Measurements from ENCODE around the gene PCBP2.

Gene PCBP2

GRCh38 chr12:53502983-53503728 is 51.3 kb downstream of the PCBP2 start:
- peak overlapping the region in 1 of 2 donors; percentile 6 for H3K9ac ChIP-seq (ENCODE audit: low read length in 2 of 2)
- no peaks in the 10 kb centered on the region for H3K9me3 ChIP-seq (ENCODE audit: control insufficient read depth in 2 of 2, low read length in 2 of 2)
- peaks cover 14 to 23% of the 10 kb centered on the region in 2 donors for H3K36me3 ChIP-seq (ENCODE audit: control insufficient read depth in 2 of 2, insufficient read depth in 2 of 2, low read length in 2 of 2)
- H3K27ac ChIP-seq (ENCODE audit: low read length), result no peak overlapping the region
- H3K4me3 ChIP-seq (ENCODE audit: low read length in 2 of 2), result no peak overlapping the region
- H3K4me1 ChIP-seq (ENCODE audit: control insufficient read depth, insufficient read depth, low read length), result peaks cover 36% of the 10 kb centered on the region
- no peaks in the 10 kb centered on the region for H3K27me3 ChIP-seq (ENCODE audit: control insufficient read depth in 1 of 2, insufficient read depth in 2 of 2, low read length in 2 of 2)

GRCh38 chr12:53504004-53504920 is 52.4 kb downstream of the PCBP2 start:
- H3K4me1 ChIP-seq (ENCODE audit: control insufficient read depth, insufficient read depth, low read length), result peaks cover 29% of the 10 kb centered on the region
- H3K27me3 ChIP-seq (ENCODE audit: control insufficient read depth in 1 of 2, insufficient read depth in 2 of 2, low read length in 2 of 2), result no peaks in the 10 kb centered on the region
- peaks cover 14 to 23% of the 10 kb centered on the region in 2 donors for H3K36me3 ChIP-seq (ENCODE audit: control insufficient read depth in 2 of 2, insufficient read depth in 2 of 2, low read length in 2 of 2)
- H3K9me3 ChIP-seq (ENCODE audit: control insufficient read depth in 2 of 2, low read length in 2 of 2), result no peaks in the 10 kb centered on the region
- H3K27ac ChIP-seq (ENCODE audit: low read length), result peak overlapping the region; percentile 31
- H3K9ac ChIP-seq (ENCODE audit: low read length in 2 of 2), result no peak overlapping the region
- no peak overlapping the region for H3K4me3 ChIP-seq (ENCODE audit: low read length in 2 of 2)

- H3K4me1 ChIP-seq (ENCODE audit: control insufficient read depth, insufficient read depth, low read length), result peaks cover 23% of the 10 kb centered on the region
- H3K27ac ChIP-seq (ENCODE audit: low read length), result no peak overlapping the region
- no peaks in the 10 kb centered on the region for H3K9me3 ChIP-seq (ENCODE audit: control insufficient read depth in 2 of 2, low read length in 2 of 2)
- H3K36me3 ChIP-seq (ENCODE audit: control insufficient read depth in 2 of 2, insufficient read depth in 2 of 2, low read length in 2 of 2), result peaks cover 14 to 23% of the 10 kb centered on the region in 2 donors
- H3K4me3 ChIP-seq (ENCODE audit: low read length in 2 of 2), result no peak overlapping the region
- H3K9ac ChIP-seq (ENCODE audit: low read length in 2 of 2), result no peak overlapping the region
- H3K27me3 ChIP-seq (ENCODE audit: control insufficient read depth in 1 of 2, insufficient read depth in 2 of 2, low read length in 2 of 2), result no peaks in the 10 kb centered on the region
Measured at GRCh38 chr12:53505086-53505485, 53.2 kb downstream of the PCBP2 start.

DNA sequence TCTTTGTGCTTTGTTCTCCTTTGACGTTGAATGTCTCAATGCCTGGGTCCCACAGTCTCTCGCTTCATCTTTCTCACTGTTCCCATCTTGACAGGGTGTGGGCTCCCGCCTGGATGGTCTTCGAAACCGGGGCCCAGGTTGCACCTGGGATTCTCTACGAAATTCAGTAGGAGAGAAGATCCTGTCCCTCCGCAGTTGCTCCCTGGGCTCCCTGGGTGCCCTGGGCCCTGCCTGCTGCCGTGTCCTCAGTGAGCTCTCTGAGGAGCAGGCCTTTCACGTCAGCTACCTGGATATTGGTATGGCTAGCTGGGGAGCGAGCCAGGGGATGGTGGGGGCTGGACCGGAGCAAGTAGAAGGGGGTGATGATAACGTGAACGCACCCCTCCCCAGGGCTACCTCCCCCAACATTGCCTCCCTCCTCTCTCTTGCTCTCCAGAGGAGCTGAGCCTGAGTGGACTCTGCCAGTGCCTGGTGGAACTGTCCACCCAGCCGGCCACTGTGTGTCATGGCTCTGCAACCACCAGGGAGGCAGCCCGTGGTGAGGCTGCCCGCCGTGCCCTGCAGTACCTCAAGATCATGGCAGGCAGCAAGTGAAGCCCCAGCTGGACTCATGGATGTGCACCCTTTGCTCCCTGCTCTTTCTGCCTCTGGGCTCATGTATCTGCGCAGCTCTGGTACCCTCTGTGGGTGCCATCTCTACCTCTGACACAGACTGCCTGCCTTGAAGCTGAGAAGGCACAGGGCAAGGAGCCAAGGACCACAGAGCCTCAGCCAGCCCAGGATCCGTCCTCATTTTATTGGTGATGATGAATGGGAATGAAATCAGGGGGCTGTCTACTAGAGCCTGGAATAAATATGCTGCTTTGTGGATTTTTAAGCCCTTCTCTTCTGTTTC is 53.9 kb downstream of the PCBP2 start:
- H3K9me3 ChIP-seq (ENCODE audit: control insufficient read depth in 2 of 2, low read length in 2 of 2), result no peaks in the 10 kb centered on the region
- H3K9ac ChIP-seq (ENCODE audit: low read length in 2 of 2), result no peak overlapping the region
- peaks cover 19% of the 10 kb centered on the region for H3K4me1 ChIP-seq (ENCODE audit: control insufficient read depth, insufficient read depth, low read length)
- no peak overlapping the region for H3K4me3 ChIP-seq (ENCODE audit: low read length in 2 of 2)
- H3K27me3 ChIP-seq (ENCODE audit: control insufficient read depth in 1 of 2, insufficient read depth in 2 of 2, low read length in 2 of 2), result no peaks in the 10 kb centered on the region
- H3K36me3 ChIP-seq (ENCODE audit: control insufficient read depth in 2 of 2, insufficient read depth in 2 of 2, low read length in 2 of 2), result peaks cover 19 to 27% of the 10 kb centered on the region in 2 donors
- H3K27ac ChIP-seq (ENCODE audit: low read length), result no peak overlapping the region

- Histone ChIP-seq H3K4me3 (ENCODE audit: low read length in 2 of 2) (no peak overlapping the region), H3K27ac (ENCODE audit: low read length) (no peak overlapping the region), H3K36me3 (ENCODE audit: control insufficient read depth in 2 of 2, insufficient read depth in 2 of 2, low read length in 2 of 2) (peaks cover 19 to 29% of the 10 kb centered on the region in 2 donors), H3K9me3 (ENCODE audit: control insufficient read depth in 2 of 2, low read length in 2 of 2) (no peaks in the 10 kb centered on the region), H3K4me1 (ENCODE audit: control insufficient read depth, insufficient read depth, low read length) (peaks cover 18% of the 10 kb centered on the region), H3K27me3 (ENCODE audit: control insufficient read depth in 1 of 2, insufficient read depth in 2 of 2, low read length in 2 of 2) (no peaks in the 10 kb centered on the region), H3K9ac (ENCODE audit: low read length in 2 of 2) (no peak overlapping the region)
Measured at GRCh38 chr12:53506450-53506785, 54.5 kb downstream of the PCBP2 start.

- no peak within 1 kb of the TSS for H3K27ac ChIP-seq (ENCODE audit: low read length)
- no peak within 1 kb of the TSS for H3K4me3 ChIP-seq (ENCODE audit: low read length in 2 of 2)
- H3K36me3 ChIP-seq (ENCODE audit: control insufficient read depth in 2 of 2, insufficient read depth in 2 of 2, low read length in 2 of 2), result peaks cover 25 to 35% of the 10 kb centered on the region in 2 donors
- peaks cover 12% of the 10 kb centered on the region for H3K4me1 ChIP-seq (ENCODE audit: control insufficient read depth, insufficient read depth, low read length)
- no peaks in the 10 kb centered on the region for H3K27me3 ChIP-seq (ENCODE audit: control insufficient read depth in 1 of 2, insufficient read depth in 2 of 2, low read length in 2 of 2)
- H3K9me3 ChIP-seq (ENCODE audit: control insufficient read depth in 2 of 2, low read length in 2 of 2), result no peaks in the 10 kb centered on the region
- no peak within 1 kb of the TSS for H3K9ac ChIP-seq (ENCODE audit: low read length in 2 of 2)
Measured at GRCh38 chr12:53506881-53507602, 55.1 kb downstream of the PCBP2 start, which contains the start of gene NPFF. TSS of gene NPFF (minus strand) at chr12:53507484. CDS start at chr12:53507474, 10 bp downstream.

DNA sequence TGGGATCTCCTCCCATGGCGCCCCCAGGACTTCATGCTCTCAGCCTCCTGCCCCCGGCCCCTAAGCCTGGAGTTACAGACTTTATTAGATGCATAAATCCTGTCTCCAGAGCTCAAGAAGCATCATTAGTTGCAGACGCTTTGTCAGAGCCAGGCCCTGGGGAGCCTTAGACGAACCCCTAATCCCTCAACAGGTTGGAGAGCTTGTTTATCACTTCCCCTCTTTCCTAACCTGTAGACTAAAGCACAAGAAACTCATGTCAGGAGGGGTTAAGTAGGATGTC is 55.6 kb downstream of the PCBP2 start:
- H3K4me3 ChIP-seq (ENCODE audit: low read length in 2 of 2), result no peak overlapping the region
- no peak overlapping the region for H3K27ac ChIP-seq (ENCODE audit: low read length)
- peaks cover 30 to 40% of the 10 kb centered on the region in 2 donors for H3K36me3 ChIP-seq (ENCODE audit: control insufficient read depth in 2 of 2, insufficient read depth in 2 of 2, low read length in 2 of 2)
- no peaks in the 10 kb centered on the region for H3K27me3 ChIP-seq (ENCODE audit: control insufficient read depth in 1 of 2, insufficient read depth in 2 of 2, low read length in 2 of 2)
- peaks cover 7% of the 10 kb centered on the region for H3K4me1 ChIP-seq (ENCODE audit: control insufficient read depth, insufficient read depth, low read length)
- no peak overlapping the region for H3K9ac ChIP-seq (ENCODE audit: low read length in 2 of 2)
- no peaks in the 10 kb centered on the region for H3K9me3 ChIP-seq (ENCODE audit: control insufficient read depth in 2 of 2, low read length in 2 of 2)

DNA sequence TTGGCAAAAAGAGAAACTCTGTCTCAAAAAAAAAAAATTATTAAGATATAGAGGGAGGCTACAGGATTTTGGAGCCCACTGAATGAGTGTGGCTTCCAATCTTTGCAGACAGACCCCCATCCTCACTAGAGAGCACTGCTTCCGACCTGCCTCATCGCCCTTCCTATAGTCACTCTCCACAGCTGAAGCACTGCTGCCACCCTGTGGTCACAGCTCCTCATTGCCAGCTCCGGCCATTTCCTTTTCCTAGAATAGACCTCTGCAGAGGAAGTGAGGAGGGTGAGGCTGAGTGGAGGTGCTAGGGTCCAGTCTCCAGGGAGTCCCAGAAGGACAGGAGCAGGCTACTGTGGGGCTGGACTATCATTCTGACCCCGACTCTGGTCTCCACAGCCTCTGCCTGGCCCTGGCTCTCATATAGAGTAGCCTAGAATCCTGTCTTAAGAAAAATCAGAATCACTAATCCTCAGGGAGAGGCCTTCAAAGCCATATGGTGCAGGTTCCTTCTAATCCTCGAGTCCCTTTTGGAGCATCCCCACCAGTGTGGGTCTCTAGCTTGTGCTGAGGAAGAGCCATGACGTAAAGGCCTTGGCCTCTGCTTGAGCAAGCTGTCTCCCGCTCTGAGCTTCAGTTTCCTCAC is 56.8 kb downstream of the PCBP2 start:
- H3K27ac ChIP-seq (ENCODE audit: low read length), result no peak overlapping the region
- no peaks in the 10 kb centered on the region for H3K27me3 ChIP-seq (ENCODE audit: control insufficient read depth in 1 of 2, insufficient read depth in 2 of 2, low read length in 2 of 2)
- peaks cover 35 to 47% of the 10 kb centered on the region in 2 donors for H3K36me3 ChIP-seq (ENCODE audit: control insufficient read depth in 2 of 2, insufficient read depth in 2 of 2, low read length in 2 of 2)
- H3K9ac ChIP-seq (ENCODE audit: low read length in 2 of 2), result peak overlapping the region in 1 of 2 donors; percentile 42
- peaks cover 6% of the 10 kb centered on the region for H3K4me1 ChIP-seq (ENCODE audit: control insufficient read depth, insufficient read depth, low read length)
- no peak overlapping the region for H3K4me3 ChIP-seq (ENCODE audit: low read length in 2 of 2)
- no peaks in the 10 kb centered on the region for H3K9me3 ChIP-seq (ENCODE audit: control insufficient read depth in 2 of 2, low read length in 2 of 2)

DNA sequence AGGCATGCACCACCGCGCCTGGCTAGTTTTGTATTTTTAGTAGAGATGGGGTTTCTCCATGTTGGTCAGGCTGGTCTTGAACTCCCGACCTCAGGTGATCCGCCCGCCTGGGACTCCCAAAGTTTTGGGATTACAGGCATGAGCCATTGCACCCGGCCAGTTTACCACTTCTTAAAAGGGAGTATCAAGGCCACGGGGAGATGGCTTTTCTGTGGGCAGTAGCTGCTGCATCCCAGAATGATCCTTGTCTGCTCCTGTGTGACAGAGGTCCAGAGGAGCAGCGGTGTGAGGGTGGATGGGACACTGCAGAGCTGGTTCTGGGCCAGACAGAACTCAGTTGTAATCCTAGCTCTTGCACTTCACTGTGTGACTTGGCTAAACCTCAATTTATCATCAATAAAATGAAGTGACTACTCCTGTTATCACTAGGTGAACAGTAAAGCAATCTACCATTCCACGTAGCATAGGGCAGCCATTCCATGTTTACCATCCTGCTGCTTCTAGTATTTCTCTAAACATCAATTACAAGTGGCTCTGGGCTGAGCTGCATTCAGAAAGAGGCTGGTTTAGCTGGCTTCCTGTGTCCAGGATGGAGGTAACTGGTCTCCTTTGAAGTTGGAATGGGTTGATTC is 58.4 kb downstream of the PCBP2 start:
- Histone ChIP-seq H3K36me3 (ENCODE audit: control insufficient read depth in 2 of 2, insufficient read depth in 2 of 2, low read length in 2 of 2) (peaks cover 43 to 57% of the 10 kb centered on the region in 2 donors), H3K4me1 (ENCODE audit: control insufficient read depth, insufficient read depth, low read length) (peaks cover 3% of the 10 kb centered on the region), H3K9ac (ENCODE audit: low read length in 2 of 2) (no peak overlapping the region), H3K9me3 (ENCODE audit: control insufficient read depth in 2 of 2, low read length in 2 of 2) (no peaks in the 10 kb centered on the region), H3K4me3 (ENCODE audit: low read length in 2 of 2) (no peak overlapping the region), H3K27ac (ENCODE audit: low read length) (no peak overlapping the region), H3K27me3 (ENCODE audit: control insufficient read depth in 1 of 2, insufficient read depth in 2 of 2, low read length in 2 of 2) (no peaks in the 10 kb centered on the region)

All from stomach smooth muscle (tissue), 2 donors.